ENCODE results near the gene UBE2G1.

GRCh38 chr17:4387137-4387536 lies 20.7 kb upstream of the UBE2G1 start:
- TF ChIP-seq RUNX1 (IDR thresholded peaks at IDR 0.05; ENCODE audit: low read depth) = no peak
- no peak for TF ChIP-seq MAFK (IDR thresholded peaks at IDR 0.05; ENCODE audit: low read length)
- no peak for TF ChIP-seq CTCF (IDR thresholded peaks at IDR 0.05 in 2 of 3, conservative IDR thresholded peaks at IDR 0.05 in 1 of 3; ENCODE audit: insufficient read depth in 2 of 3, low read depth in 1 of 3, low read length in 3 of 3)
- TF ChIP-seq CBX3 (IDR thresholded peaks at IDR 0.05; ENCODE audit: borderline replicate concordance in 1 of 2, low read length in 2 of 2) = no peak
- TF ChIP-seq ZNF274 (IDR thresholded peaks at IDR 0.05; ENCODE audit: borderline replicate concordance, low read depth, low read length) = no peak
- no peak for TF ChIP-seq ZBTB2 (IDR thresholded peaks at IDR 0.05)
- no peak for TF ChIP-seq MAX (CRISPR knock-in tag; IDR thresholded peaks at IDR 0.05)
- TF ChIP-seq USF2 (CRISPR knock-in tag; IDR thresholded peaks at IDR 0.05) = no peak
- TF ChIP-seq HDAC1 (IDR thresholded peaks at IDR 0.05) = no peak
- no peak for TF ChIP-seq SRSF9 (IDR thresholded peaks at IDR 0.05; ENCODE audit: borderline replicate concordance, low read depth, low read length)
- TF ChIP-seq MEF2A (IDR thresholded peaks at IDR 0.05; ENCODE audit: control insufficient read depth, low read depth, low read length) = no peak
- TF ChIP-seq FOXO4 (CRISPR knock-in tag; IDR thresholded peaks at IDR 0.05) = no peak
- TF ChIP-seq HCFC1 (IDR thresholded peaks at IDR 0.05; ENCODE audit: low read depth, low read length) = no peak
- TF ChIP-seq SIX5 (IDR thresholded peaks at IDR 0.05; ENCODE audit: borderline replicate concordance in 1 of 2, insufficient read depth in 1 of 2, low read depth in 1 of 2, low read length in 2 of 2) = no peak

All from K562 (cell line).